ENCODE data around the gene HABP4.

- TF ChIP-seq CTCF (IDR thresholded peaks at IDR 0.05 in 2 of 3, conservative IDR thresholded peaks at IDR 0.05 in 1 of 3; ENCODE audit: control insufficient read depth in 2 of 3, extremely low read depth in 1 of 3, insufficient read depth in 1 of 3, low read depth in 3 of 3, low read length in 3 of 3) (no peak), EED (IDR thresholded peaks at IDR 0.05; ENCODE audit: low read depth) (no peak), POLR2AphosphoS5 (IDR thresholded peaks at IDR 0.05; ENCODE audit: low read length) (no peak), RFX5 (IDR thresholded peaks at IDR 0.05; ENCODE audit: low read depth, low read length) (no peak), STAT1 (conservative IDR thresholded peaks at IDR 0.05) (no peak), MAX (IDR thresholded peaks at IDR 0.05; ENCODE audit: low read depth, low read length) (no peak), ZBED1 (IDR thresholded peaks at IDR 0.05; ENCODE audit: borderline replicate concordance) (no peak), GABPA (IDR thresholded peaks at IDR 0.05; ENCODE audit: low read depth) (no peak), SMAD1 (IDR thresholded peaks at IDR 0.05; ENCODE audit: low read depth, partially characterized antibody) (no peak), SREBF1 (IDR thresholded peaks at IDR 0.05; ENCODE audit: low read length) (no peak), JUNB (IDR thresholded peaks at IDR 0.05) (no peak), POLR2A (IDR thresholded peaks at IDR 0.05; ENCODE audit: low read depth, low read length) (no peak)
- TF ChIP-seq, protein P1, sequence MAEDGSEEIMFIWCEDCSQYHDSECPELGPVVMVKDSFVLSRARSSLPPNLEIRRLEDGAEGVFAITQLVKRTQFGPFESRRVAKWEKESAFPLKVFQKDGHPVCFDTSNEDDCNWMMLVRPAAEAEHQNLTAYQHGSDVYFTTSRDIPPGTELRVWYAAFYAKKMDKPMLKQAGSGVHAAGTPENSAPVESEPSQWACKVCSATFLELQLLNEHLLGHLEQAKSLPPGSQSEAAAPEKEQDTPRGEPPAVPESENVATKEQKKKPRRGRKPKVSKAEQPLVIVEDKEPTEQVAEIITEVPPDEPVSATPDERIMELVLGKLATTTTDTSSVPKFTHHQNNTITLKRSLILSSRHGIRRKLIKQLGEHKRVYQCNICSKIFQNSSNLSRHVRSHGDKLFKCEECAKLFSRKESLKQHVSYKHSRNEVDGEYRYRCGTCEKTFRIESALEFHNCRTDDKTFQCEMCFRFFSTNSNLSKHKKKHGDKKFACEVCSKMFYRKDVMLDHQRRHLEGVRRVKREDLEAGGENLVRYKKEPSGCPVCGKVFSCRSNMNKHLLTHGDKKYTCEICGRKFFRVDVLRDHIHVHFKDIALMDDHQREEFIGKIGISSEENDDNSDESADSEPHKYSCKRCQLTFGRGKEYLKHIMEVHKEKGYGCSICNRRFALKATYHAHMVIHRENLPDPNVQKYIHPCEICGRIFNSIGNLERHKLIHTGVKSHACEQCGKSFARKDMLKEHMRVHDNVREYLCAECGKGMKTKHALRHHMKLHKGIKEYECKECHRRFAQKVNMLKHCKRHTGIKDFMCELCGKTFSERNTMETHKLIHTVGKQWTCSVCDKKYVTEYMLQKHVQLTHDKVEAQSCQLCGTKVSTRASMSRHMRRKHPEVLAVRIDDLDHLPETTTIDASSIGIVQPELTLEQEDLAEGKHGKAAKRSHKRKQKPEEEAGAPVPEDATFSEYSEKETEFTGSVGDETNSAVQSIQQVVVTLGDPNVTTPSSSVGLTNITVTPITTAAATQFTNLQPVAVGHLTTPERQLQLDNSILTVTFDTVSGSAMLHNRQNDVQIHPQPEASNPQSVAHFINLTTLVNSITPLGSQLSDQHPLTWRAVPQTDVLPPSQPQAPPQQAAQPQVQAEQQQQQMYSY (CRISPR knock-in tag; IDR thresholded peaks at IDR 0.05) = no peak
Measured at GRCh38 chr9:96532173-96532572, 82.2 kb downstream of the HABP4 start.

Data from GM12878 (cell line).